Loucy (cell line): ENCODE data around the gene GNAO1.

Experiments used
- EZH2phosphoT487 ChIP-seq: fragments of 200-600 bp; IDR thresholded peaks from 2 replicates; pipeline ENCODE4 v1.6.1; 2018; ENCODE audit warnings: antibody characterized with exemption, mild to moderate bottlenecking, moderate library complexity, borderline replicate concordance
- TF ChIP-seq, protein P1 (sequence below): fragments of 200-600 bp; sonication (generic); conservative IDR thresholded peaks from 2 replicates; pipeline ENCODE4 v1.5.1; 2014; ENCODE audit warnings: mild to moderate bottlenecking, antibody characterized with exemption, low read length

DNA sequence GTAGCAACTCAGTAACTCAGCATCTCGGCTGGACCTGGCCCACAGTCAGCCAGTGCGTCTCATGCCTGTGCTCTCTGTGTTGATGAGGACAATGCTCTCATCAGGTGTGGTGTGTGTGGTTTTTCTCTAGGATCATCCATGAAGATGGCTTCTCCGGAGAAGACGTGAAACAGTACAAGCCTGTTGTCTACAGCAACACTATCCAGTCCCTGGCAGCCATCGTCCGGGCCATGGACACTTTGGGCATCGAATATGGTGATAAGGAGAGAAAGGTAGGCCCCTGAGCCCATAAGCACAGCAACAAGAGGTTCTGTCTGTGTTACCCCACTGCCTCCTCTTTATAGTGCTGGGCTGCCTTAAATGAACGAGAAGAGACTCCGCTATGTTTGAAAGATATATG is 84.5 kb downstream of the GNAO1 start:
- TF ChIP-seq, protein P1, sequence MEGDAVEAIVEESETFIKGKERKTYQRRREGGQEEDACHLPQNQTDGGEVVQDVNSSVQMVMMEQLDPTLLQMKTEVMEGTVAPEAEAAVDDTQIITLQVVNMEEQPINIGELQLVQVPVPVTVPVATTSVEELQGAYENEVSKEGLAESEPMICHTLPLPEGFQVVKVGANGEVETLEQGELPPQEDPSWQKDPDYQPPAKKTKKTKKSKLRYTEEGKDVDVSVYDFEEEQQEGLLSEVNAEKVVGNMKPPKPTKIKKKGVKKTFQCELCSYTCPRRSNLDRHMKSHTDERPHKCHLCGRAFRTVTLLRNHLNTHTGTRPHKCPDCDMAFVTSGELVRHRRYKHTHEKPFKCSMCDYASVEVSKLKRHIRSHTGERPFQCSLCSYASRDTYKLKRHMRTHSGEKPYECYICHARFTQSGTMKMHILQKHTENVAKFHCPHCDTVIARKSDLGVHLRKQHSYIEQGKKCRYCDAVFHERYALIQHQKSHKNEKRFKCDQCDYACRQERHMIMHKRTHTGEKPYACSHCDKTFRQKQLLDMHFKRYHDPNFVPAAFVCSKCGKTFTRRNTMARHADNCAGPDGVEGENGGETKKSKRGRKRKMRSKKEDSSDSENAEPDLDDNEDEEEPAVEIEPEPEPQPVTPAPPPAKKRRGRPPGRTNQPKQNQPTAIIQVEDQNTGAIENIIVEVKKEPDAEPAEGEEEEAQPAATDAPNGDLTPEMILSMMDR: no peak
- no peak for TF ChIP-seq EZH2phosphoT487
